T-helper 1 cell treated with Interleukin-12 subunit alpha and Interleukin-12 subunit beta and Interleukin-4 antibody, amounts not matched to agents 30 ng/mL and 1 ng/mL, for 36 hours (primary cell): ENCODE results near the gene RBBP6. TPM values are rescaled to one million over a fixed set of nuclear protein-coding genes. Genes with fewer than 3 reads are reported as not detected.

Source experiments
- intact Hi-C: fragments of 100-400 bp; cut with micrococcal nuclease; formaldehyde crosslinking; loops from one replicate; pipeline ENCODE4 v1.15.1; 2024
- total RNA-seq: library from RNA; stranded (reverse); gene quantifications from 2 replicates; pipeline ENCODE4 v1.2.3, GENCODE V29; 2022

RBBP6 gene
- total RNA-seq, 1 donor from 2014 or later: 61.1 TPM

DNA sequence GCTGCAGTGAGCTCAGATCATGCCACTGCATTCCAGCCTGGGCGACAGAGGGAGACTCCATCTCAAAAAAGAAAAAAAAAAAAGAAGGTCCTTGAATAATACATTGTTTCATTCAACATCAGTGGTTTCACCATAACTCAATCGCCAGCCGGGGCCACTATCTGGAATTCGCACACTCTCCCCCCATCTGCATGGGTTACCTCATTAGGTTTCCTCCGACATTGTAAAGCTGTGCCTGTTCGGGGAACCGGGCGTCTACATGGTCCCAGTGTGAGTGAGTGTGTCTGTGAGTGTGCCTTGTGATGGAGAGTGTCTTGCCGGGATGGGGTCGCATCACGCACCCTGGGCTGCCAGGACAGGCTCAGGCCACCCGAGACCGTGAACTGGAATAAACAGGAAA lies 16.6 kb upstream of the RBBP6 start:
- intact Hi-C loops: no loop called here

DNA sequence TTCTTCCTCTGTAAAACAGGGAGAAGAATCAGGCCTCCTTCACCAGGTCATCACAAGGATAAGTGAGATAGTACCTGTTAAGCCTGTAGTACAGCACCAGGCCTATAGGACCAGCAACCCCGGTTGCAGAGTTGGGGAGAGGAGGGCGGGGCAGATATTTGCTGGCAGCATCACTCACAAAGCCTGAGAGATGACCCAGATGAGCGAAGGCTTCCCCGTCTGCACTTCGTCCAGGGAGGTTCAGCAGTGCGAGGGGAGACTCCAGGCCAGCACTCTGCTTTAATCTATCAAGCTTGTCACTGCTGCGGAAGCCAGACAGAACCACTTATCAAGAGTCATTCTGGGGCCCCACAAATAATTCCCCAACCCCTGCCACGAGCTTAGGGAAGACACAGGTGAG lies 15.8 kb upstream of the RBBP6 start:
- intact Hi-C loops: no loop called here

DNA sequence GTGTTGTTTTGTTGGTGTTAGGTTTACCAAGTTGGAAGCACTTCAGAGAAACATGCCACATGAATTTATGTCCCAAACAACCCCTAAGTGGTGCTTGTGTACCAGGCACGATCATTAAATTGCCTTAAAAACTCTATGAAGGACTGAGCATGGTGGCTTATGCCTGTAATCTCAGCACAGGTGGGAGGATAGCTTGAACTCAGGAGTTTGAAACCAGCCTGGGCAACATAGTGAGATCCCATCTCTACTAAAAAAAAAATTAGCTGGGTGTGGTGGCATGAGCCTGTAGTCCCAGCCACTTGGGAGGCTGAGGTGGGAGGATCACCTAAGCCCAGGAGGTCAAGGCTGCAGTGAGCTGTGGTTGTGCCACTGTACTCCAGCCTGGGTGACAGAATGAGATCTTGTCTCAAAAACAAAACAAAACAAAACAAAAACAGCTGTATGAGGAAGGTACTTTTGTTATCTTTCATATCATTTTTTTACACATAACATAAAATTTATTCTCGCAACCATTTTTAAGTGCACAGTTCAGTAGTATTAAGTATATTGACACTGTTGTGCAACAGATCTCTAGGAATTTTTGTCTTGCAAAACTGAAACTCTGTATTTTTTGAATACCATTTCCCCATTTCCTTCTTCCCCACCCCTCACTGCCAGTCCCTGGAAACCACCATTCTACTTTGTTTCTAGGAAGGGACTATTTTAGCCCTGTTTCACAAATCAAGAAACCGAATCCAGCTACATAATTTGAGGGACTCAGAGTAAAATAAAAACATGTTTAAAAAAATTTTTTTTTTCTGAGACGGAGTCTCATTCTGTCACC lies 14.3 kb upstream of the RBBP6 start:
- intact Hi-C loops: no loop called here

DNA sequence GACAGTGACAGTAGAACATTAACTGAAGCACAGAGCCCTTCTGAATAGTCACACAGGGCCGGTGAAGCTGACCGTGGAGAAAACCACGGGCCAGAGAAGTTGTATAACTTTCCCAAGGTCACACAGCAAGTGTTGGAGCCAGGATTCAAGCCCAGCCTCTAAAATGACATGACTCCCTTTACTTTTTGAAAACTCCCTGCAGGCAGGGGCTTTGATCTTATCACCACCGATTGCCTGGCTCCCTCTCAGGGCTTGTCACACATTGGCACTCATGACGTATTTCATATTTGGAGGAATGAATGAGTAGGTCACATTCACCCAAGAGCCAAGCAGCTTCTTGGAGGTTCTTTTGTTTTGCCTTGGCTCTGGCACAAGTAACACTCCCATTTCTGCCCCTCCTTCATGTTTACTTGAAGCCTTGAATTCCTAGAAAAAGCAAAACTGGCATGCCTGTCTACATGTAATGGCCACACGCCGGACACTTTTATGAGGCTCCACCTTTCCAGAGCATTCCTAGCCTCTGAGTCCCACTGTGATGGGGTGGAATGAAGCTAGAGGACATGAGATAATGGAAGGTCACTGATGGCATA lies 13.3 kb upstream of the RBBP6 start:
- intact Hi-C loops: no loop called here

DNA sequence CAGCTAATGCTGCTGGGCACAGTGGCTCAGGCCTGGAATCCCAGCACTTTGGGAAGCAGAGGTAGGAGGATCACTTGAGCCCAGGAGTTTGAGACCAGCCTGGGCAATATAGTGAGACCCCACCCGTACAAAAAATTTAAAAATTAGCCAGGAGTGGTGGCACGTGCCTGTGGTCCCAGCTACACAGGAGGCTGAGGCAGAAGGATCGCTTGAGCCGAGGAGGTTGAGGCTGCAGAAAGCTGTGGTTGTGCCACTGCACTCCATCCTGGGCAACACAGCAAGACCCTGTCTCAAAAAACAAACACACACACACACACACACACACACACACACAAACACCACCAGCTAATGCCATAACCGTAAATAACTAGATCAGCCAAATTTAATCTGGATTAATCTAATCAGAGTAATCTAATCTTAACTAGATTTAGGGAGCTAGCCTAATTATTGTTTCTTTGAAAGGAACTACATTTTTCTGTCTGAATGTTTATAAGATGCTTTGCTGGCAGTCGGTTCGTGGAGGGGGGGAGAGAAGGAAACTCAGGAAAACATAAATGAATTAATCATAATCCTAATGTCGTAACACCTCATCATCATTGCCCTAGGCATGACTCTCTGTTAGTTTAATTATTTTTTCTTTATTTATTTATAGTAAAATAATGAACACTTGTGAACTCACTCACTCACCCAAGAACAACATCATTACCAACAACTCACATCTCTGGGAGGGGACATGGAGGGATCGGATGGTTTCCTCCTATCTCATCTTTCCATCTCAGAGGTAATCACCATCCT lies 12.5 kb upstream of the RBBP6 start:
- intact Hi-C loops: no loop called here

DNA sequence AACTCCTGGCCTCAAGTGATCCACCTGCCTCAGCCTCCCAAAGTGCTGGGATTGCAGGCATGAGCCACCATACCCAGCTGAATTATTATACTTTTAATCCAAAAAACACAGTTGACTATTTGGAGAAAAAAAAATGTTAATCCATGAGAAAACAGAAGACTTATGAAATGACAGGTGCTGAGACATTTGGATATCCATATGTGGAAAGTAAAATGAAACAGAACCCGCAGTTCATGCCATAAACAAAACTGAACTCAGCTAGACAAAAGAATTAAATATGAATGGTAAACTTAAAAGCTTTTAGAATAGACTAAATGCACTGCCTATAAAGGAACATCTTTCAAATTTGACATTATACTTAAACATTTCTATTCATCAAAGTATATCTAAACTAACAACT lies 8.2 kb upstream of the RBBP6 start:
- intact Hi-C loops: no loop called here

DNA sequence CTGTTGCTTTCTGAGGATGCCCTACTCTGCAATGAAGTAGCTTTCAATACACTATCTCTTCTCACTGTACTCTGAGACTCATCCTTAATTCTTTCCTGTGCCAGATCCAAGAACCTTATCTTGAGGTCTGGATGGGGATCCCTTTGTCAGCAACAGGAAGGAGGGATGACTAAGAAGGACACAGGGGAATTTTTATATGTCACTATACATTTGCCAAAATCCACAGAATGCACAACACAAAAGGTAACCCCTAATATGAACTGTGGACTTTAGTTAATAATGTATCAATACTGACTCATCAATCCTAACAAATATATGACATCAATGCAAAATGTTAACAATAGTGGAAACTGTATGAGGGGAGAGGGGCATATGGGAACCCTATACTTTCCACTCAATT lies 4.7 kb upstream of the RBBP6 start:
- intact Hi-C loops: loop anchor here (5.0 kb wide), 2 partner anchors 937 to 1022 kb away; partner anchors contain the start of genes GGA2 and NDUFAB1

DNA sequence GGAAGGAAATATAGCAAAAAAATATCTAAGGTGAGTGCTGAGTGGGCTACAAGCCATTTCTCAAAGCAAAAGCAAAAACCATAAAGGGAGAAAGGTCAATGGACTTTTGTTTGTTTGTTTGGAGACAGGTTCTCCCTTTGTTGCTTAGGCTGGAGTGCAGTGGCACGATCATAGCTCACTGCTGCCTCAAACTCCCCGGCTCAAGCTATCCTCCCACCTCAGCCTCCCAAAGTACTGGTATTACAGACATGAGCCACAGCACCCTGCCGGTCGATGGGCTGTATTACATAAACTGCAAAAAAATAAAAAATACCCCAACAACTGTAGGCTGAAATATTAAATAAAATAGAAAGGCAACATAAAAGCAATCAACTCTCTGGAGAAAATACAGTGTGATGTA lies 3.5 kb upstream of the RBBP6 start:
- intact Hi-C loops: loop anchor here (5.0 kb wide), 2 partner anchors 939 to 1024 kb away; partner anchors contain the start of genes GGA2 and NDUFAB1

DNA sequence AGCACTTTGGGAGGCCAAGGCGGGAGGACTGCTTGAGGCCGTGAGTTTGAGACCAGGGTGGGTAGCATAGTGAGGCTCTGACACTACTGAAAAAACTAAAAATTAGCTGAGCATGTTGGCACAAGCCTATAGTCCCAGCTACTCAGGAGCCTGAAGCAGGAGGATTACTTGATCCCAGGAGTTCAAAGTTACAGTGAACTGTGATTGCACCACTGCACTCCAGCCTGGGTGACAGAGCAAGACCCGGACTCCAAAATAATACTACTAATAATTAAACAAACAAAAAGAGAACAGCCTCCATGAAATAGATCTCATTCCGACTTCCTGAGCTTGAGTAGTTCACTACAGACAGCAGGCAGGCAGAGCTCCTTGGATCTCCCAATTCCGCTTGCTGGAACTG lies 2.7 kb upstream of the RBBP6 start:
- intact Hi-C loops: loop anchor here (5.0 kb wide), 2 partner anchors 939 to 1024 kb away; partner anchors contain the start of genes GGA2 and NDUFAB1

DNA sequence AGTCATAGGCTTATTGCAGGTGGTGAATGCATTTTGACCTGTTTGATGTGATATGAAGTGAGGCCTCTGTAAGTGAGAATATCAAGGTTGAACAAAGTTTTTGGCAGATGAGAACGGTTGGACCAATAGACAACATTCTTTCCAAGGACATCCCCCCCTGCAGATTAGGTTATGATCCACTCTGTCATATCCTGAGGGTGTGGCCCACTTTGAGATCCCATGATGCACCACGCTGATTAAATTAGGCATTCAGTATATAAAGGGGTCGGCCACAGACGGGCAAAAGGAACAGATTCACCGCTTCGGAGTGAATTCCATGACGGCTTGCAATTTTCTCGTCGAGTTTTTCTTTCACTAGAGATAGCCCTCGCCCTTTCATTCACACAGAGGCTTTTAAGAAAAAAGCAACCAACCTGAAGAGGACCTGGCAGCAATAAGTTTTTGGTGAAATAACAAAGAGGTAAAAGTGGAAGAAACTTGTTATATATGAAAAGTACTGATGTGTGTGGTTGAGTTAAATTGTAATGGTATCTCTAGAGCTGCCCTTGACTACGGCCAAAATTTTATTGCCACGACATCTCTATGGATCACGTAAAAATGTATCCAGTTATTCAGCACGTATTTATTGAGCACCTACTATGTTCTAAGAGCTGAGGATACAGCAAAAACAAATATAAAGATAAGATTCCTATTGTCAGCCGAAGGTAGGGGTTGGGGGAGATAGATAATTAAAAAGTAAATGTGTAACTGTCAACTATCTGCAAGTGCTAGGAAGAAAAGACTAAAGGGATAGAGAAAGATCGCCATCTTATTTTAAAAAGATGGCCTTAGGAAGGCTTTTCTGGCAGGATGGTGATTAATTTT lies 1.7 kb upstream of the RBBP6 start:
- intact Hi-C loops: loop anchor here (2.0 to 5.0 kb wide), 4 partner anchors 511 to 1085 kb away; partner anchors contain the start of genes COG7, GGA2 and NDUFAB1

DNA sequence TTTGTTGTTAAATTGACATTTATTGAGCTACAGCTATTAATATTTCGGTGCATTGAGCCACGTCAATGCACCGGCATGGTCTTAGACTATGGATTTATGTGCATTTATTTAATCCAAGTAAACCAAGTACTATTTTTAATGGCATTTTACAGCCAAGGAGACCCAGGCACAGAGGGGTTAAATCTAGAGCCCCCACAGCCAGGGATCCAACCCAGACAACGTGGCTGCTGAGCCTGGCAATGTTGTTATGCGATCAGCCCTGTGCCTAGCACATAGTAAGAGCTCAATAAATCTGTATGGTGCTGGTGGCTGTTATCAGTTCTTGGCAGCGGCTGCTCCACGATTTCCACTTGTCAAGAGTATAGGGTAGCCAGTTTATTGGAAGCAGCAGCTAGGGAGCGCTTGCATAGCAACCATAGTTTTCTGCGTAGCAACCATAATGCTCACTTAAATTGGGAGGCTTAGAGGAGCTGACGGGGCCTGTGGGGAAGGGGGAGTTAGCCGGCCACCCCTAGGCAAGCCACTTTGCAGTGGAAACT lies 541 bp upstream of the RBBP6 start:
- intact Hi-C loops: loop anchor here (1.0 to 5.0 kb wide), 12 partner anchors 22 to 1086 kb away; partner anchors contain the start of genes ARHGAP17, COG7, DCTN5 and EARS2

DNA sequence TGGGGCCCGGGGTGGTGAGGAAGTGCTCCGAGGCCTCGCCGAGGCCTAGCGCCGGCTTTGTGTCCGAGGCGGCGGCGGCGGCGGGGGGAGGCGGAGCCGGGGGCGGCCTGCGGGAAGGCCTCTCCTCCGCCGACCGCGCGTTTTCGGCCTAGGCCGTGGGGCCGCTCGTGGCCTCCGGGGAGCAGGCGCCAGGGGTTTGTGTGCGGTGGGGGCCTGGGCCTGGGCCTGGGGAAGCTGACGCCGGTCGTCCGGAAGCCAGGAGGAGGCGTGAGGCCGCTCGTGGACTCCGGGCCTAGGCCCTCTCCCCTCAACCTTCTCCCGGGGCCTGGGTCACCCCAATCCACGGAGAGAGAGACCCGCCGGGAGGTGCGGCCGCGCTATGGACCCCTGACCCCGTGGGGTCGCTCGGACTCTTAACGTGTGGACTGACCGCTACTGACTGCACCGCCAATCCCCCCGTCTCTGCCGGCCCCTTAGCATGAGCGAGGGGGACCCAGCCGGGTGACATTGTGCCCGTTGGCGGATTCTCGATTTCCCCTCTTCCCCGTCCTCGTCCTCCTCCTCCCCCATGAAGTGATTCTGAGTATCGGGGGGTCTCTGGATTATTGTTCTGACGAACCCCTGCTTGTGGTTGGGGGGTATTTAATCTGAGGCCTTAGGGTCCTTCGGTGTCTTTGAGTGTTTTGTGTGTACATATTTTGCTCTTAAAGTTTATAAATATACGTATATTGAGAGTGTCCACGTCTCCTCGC lies 660 bp downstream of the RBBP6 start:
- intact Hi-C loops: loop anchor here (1.0 to 10.0 kb wide), 16 partner anchors 23 to 1087 kb away; partner anchors contain the start of genes ARHGAP17, COG7, DCTN5 and EARS2

DNA sequence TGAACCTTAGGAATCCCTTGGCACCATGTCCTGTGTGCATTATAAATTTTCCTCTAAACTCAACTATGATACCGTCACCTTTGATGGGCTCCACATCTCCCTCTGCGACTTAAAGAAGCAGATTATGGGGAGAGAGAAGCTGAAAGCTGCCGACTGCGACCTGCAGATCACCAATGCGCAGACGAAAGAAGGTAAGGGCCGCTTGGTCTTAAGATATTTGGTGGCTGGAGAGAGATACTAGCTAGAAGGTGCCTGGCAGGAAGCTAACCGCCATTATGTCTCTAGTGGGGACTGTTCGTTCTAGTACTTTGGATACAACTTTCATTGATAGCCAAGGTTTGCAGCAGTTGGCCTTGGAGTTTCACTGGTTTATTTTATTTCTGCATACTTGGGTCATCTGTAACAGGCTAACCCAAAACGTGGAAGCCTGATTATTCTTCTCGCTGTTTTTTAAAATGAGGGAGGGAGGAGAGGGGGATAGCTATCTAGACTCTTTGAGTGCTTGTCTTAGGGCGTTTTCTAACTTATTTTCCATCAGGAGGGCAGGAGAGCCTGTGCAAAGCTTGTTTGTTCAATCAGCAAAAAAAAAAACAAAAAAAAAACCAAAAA lies 1.3 kb downstream of the RBBP6 start:
- intact Hi-C loops: loop anchor here (1.0 to 10.0 kb wide), 6 partner anchors 9 to 714 kb away; partner anchors contain the start of genes PRKCB and ZKSCAN2

DNA sequence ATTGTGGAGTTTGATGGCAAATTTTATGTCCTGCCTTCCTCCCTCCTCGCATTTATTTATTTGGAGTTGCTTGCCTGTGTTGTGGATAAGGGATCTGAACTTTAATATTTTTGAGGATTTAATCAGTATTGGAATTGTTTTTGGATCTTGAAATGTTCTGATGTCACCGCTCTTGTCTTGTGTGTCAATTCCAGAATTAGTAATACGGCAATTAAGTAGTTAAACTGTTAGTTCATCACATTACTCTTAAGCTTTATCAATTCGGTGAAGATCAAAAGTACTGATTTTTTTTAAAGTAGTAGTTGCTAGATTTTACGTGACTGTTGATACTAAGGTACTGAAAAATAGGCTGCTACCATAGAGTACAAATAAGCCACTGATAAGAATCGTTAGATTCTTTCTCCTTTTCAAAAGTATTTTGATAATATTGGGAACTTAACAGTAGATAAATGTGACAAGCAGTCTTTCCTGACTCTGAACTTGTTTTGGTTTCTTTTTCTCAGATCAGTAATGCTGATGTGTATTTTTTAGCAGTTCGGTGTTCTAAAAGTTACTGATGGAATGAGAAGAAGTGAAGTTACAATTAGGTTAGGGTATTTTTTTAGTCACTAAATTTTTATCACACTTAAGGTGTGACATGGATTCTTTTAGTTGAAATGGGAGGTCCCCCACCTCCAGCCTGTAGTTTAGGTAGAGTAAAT lies 2.0 kb downstream of the RBBP6 start:
- intact Hi-C loops: loop anchor here (1.0 to 10.0 kb wide), 6 partner anchors 8 to 713 kb away; partner anchors contain the start of genes PRKCB and ZKSCAN2

DNA sequence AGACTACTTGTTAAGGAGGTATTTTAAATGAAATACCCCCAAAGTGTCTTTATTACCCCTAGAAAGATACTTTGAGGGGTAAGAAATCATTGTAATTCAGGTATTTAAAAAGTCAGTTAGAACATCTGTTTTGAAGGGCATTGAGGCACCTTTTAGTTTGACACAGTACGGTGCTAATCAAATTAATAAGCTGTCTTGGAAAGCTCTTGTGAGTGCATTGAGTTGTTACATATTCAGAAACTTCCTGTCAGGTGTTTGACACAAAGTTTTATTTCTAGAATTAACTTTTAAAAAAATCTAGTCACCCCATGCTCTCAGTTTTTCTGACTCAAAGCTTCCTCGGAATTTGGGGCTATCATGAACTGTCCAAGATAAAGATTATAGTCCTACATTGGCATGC lies 4.6 kb downstream of the RBBP6 start:
- intact Hi-C loops: loop anchor here (5.0 to 10.0 kb wide), 4 partner anchors 121 to 711 kb away; partner anchors contain the start of genes PRKCB and ZKSCAN2

DNA sequence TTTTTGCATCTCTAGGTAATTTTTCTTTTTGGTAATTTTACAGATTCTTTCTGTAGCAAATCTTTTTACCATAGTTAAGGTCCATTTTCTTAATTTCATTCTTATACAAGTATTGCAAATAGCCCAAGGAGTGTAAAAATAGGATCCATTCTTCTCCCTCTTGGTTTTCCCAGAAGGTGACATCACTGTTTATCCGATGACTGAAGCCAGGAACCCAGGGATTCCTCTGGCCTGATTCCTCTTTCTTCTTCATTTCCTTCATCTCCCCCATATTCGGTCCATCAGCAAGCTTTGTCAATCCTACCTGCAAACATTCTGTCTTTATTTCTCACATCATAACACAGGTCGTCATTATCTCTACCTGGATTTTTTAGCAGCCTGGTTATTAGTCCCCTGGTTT lies 5.3 kb downstream of the RBBP6 start:
- intact Hi-C loops: loop anchor here (5.0 to 10.0 kb wide), 4 partner anchors 120 to 710 kb away; partner anchors contain the start of genes PRKCB and ZKSCAN2

DNA sequence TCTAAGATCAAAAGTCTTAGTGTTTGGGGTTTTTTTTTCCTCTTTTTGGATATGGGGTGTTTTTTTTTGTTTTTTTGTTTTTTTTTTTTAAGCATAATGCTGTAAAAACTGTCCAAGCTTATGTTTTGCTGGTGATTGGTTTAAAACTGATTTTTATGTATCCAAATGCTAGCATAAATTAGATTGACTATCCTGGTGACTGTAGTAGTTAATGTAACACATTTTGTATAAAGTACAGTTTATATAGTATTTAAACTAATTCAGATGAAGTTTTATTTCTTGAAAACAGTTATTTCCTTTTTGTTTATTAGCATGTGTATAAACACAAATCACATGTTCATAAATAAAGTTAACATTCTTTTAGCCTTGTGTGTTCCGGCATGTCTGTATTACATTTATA lies 10.9 kb downstream of the RBBP6 start:
- intact Hi-C loops: no loop called here

DNA sequence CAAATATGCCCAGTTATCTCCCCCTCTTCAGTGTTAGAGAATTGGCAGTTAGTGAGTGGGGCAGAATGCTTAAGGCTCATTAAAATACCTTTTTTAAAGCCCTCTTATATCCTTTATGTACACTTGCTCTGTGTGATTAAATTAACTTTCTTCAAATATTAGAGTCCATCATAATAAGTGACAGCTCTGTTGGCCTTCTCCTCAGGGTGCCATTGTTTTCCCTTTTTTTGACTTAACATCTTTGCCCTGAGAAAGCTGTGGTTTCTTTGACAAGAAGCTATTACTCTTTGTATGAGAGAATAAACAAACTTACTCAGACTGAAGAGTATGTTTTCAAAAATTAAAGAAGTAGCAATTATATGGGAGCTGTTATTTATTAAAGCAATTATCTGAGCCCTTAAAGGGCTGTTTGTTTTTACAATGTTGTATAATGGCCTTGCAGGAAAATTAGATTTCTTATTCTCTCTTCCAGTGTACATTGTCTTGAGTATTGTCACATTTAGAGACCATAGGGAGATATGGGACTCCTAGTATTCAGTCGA lies 13.4 kb downstream of the RBBP6 start:
- intact Hi-C loops: no loop called here
